IMR-90 (cell line): Measurements from ENCODE around the gene CACNA2D3. TPM values are rescaled to one million over a fixed set of nuclear protein-coding genes. Genes with fewer than 3 reads are reported as not detected.

ENCODE experiments used
- ATAC-seq: fragments of 200-7000 bp; cut with Tn5 transposase; 2 replicates; pipeline ENCODE4 v1.9.1; 2020; ENCODE audit warnings: low read depth, mild to moderate bottlenecking, moderate library complexity
- BruUV-seq: library from RNA; stranded (reverse); fragments of 400-500 nt; replicated peaks from 2 replicates; lab custom pipeline; 2021; lab: Mats Ljungman, UMichigan
- CTCF ChIA-PET: fragments of 300-600 bp; formaldehyde crosslinking; extraction: SDS; loops from one replicate; lab custom pipeline; 2021; ENCODE audit warnings: antibody characterized with exemption; lab: Yijun Ruan, JAX
- POLR2A ChIA-PET: fragments of 300-600 bp; sonication (Branson Sonifier 250); formaldehyde crosslinking; loops from one replicate; lab custom pipeline; 2022; ENCODE audit warnings: antibody characterized with exemption; ENCODE audit not compliant: unreplicated experiment; lab: Charles Lee
- DNase-seq: peaks from one replicate; pipeline ENCODE4 v3.0.0; 2013
- H2AFZ ChIP-seq: replicated peaks from 2 replicates; pipeline ENCODE3; 2013; ENCODE audit warnings: low read length, mild to moderate bottlenecking; ENCODE audit not compliant: poor library complexity
- H2AK5ac ChIP-seq: 2 replicates; pipeline ENCODE4 v1.6.1; 2013; ENCODE audit warnings: low read depth, low read length, inconsistent platforms
- H2AK9ac ChIP-seq: replicated peaks from 2 replicates; pipeline ENCODE3; 2013; ENCODE audit warnings: mild to moderate bottlenecking, low read depth, low read length, moderate library complexity; ENCODE audit not compliant: poor library complexity
- H2BK120ac ChIP-seq: 2 replicates; pipeline ENCODE4 v1.6.1; 2013; ENCODE audit warnings: low read depth, low read length, inconsistent platforms
- H2BK15ac ChIP-seq: 3 replicates; pipeline ENCODE4 v1.6.1; 2013; ENCODE audit warnings: low read depth, low read length, inconsistent platforms
- H2BK20ac ChIP-seq: 2 replicates; pipeline ENCODE4 v1.6.1; 2013; ENCODE audit warnings: low read depth, mild to moderate bottlenecking, inconsistent platforms, low read length, moderate library complexity
- H2BK5ac ChIP-seq: 2 replicates; pipeline ENCODE4 v1.6.1; 2013; ENCODE audit warnings: mild to moderate bottlenecking, low read depth, low read length, inconsistent platforms; ENCODE audit not compliant: poor library complexity, severe bottlenecking
- H3K14ac ChIP-seq: replicated peaks from 2 replicates; pipeline ENCODE4 v1.6.1; 2013; ENCODE audit warnings: low read depth, low read length, inconsistent platforms
- H3K18ac ChIP-seq: 2 replicates; pipeline ENCODE4 v1.6.1; 2013; ENCODE audit warnings: low read depth, low read length, control low read depth
- H3K23ac ChIP-seq: 2 replicates; pipeline ENCODE4 v1.6.1; 2013; ENCODE audit warnings: low read depth, low read length, inconsistent platforms
- H3K27ac ChIP-seq: 2 replicates; pipeline ENCODE4 v1.5.1; 2013; ENCODE audit warnings: mild to moderate bottlenecking, control low read depth, low read length; ENCODE audit not compliant: insufficient read depth
- H3K27me3 ChIP-seq: 2 replicates; pipeline ENCODE4 v1.6.1; 2013; ENCODE audit warnings: low read length; ENCODE audit not compliant: control insufficient read depth, insufficient read depth
- H3K36me3 ChIP-seq: 2 replicates; pipeline ENCODE4 v1.6.1; 2013; ENCODE audit warnings: low read length, mixed read lengths; ENCODE audit not compliant: control insufficient read depth, insufficient read depth
- H3K4ac ChIP-seq: 2 replicates; pipeline ENCODE4 v1.6.1; 2013; ENCODE audit warnings: low read depth, low read length, inconsistent platforms
- H3K4me1 ChIP-seq: 2 replicates; pipeline ENCODE4 v1.6.1; 2013; ENCODE audit warnings: low read length, mixed read lengths; ENCODE audit not compliant: control insufficient read depth, insufficient read depth
- H3K4me2 ChIP-seq: 2 replicates; pipeline ENCODE4 v1.6.1; 2013; ENCODE audit warnings: low read depth, mild to moderate bottlenecking, control low read depth, low read length, moderate library complexity
- H3K4me3 ChIP-seq: 2 replicates; pipeline ENCODE4 v1.5.1; 2013; ENCODE audit warnings: low read depth, mild to moderate bottlenecking, control low read depth, low read length, moderate library complexity; ENCODE audit not compliant: insufficient read depth
- H3K56ac ChIP-seq: 2 replicates; pipeline ENCODE4 v1.6.1; 2013; ENCODE audit warnings: low read length, inconsistent platforms; ENCODE audit not compliant: insufficient read depth; ENCODE audit errors: extremely low read depth
- H3K79me1 ChIP-seq, 2 experiments: 2 replicates each; pipeline ENCODE4 v1.6.1; 2013; ENCODE audit warnings: low read length in 2 of 2, inconsistent platforms in 1 of 2, low read depth in 1 of 2
- H3K9ac ChIP-seq: 2 replicates; pipeline ENCODE4 v1.6.1; 2013; ENCODE audit warnings: low read depth, low read length, control low read depth
- H3K9me1 ChIP-seq: 2 replicates; pipeline ENCODE4 v1.6.1; 2013; ENCODE audit warnings: low read length, inconsistent platforms; ENCODE audit not compliant: insufficient read depth
- H3K9me3 ChIP-seq: 2 replicates; pipeline ENCODE4 v1.6.1; 2013; ENCODE audit warnings: low read length; ENCODE audit not compliant: control insufficient read depth, insufficient read depth
- H4K20me1 ChIP-seq: 2 replicates; pipeline ENCODE4 v1.6.1; 2013; ENCODE audit warnings: low read length, inconsistent platforms; ENCODE audit not compliant: insufficient read depth
- H4K5ac ChIP-seq: 2 replicates; pipeline ENCODE4 v1.6.1; 2013; ENCODE audit warnings: mild to moderate bottlenecking, low read depth, low read length, control low read depth
- H4K8ac ChIP-seq, 2 experiments: 2 replicates each; pipeline ENCODE4 v1.6.1; 2013; ENCODE audit warnings: low read depth in 2 of 2, low read length in 2 of 2, control low read depth in 1 of 2, inconsistent platforms in 1 of 2
- H4K91ac ChIP-seq: 2 replicates; pipeline ENCODE4 v1.6.1; 2013; ENCODE audit warnings: low read depth, low read length, inconsistent platforms; ENCODE audit not compliant: insufficient read depth
- BHLHE40 ChIP-seq: fragments of 150-350 bp; IDR thresholded peaks from 2 replicates; pipeline ENCODE4 v1.6.1; 2016; ENCODE audit warnings: mild to moderate bottlenecking, low read depth, low read length
- CEBPB ChIP-seq: IDR thresholded peaks from 2 replicates; pipeline ENCODE4 v1.6.1; 2012; ENCODE audit warnings: low read depth, low read length, improper control_type of control experiment
- CHD1 ChIP-seq: IDR thresholded peaks from 2 replicates; pipeline ENCODE4 v1.6.1; 2012; ENCODE audit warnings: low read depth, low read length, improper control_type of control experiment
- FOS ChIP-seq: fragments of 150-350 bp; IDR thresholded peaks from 2 replicates; pipeline ENCODE4 v1.6.1; 2016; ENCODE audit warnings: low read depth, low read length
- MAFK ChIP-seq: IDR thresholded peaks from 2 replicates; pipeline ENCODE4 v1.6.1; 2012; ENCODE audit warnings: low read depth, low read length, improper control_type of control experiment
- MAZ ChIP-seq: IDR thresholded peaks from 2 replicates; pipeline ENCODE4 v1.6.1; 2012; ENCODE audit warnings: low read depth, mild to moderate bottlenecking, low read length, improper control_type of control experiment, moderate library complexity, borderline replicate concordance
- MXI1 ChIP-seq: IDR thresholded peaks from 2 replicates; pipeline ENCODE4 v1.6.1; 2012; ENCODE audit warnings: low read depth, mild to moderate bottlenecking, low read length, moderate library complexity, borderline replicate concordance
- NFE2L2 ChIP-seq: fragments of 150-350 bp; IDR thresholded peaks from 2 replicates; pipeline ENCODE4 v1.6.1; 2016; ENCODE audit warnings: low read depth, mild to moderate bottlenecking, low read length
- POLR2A ChIP-seq: IDR thresholded peaks from 2 replicates; pipeline ENCODE4 v1.6.1; 2012; ENCODE audit warnings: mild to moderate bottlenecking, low read depth, low read length
- RAD21 ChIP-seq: IDR thresholded peaks from 2 replicates; pipeline ENCODE4 v1.6.1; 2012; ENCODE audit warnings: low read length, improper control_type of control experiment
- RCOR1 ChIP-seq: IDR thresholded peaks from 2 replicates; pipeline ENCODE4 v1.6.1; 2012; ENCODE audit warnings: mild to moderate bottlenecking, low read length, improper control_type of control experiment; ENCODE audit not compliant: insufficient replicate concordance
- RFX5 ChIP-seq: IDR thresholded peaks from 2 replicates; pipeline ENCODE4 v1.8.0; 2012; ENCODE audit warnings: low read depth, mild to moderate bottlenecking, low read length, moderate library complexity
- SMC3 ChIP-seq: fragments of 150-350 bp; IDR thresholded peaks from 2 replicates; pipeline ENCODE4 v1.6.1; 2016; ENCODE audit warnings: low read depth, mild to moderate bottlenecking, antibody characterized with exemption, low read length, moderate library complexity
- WGBS, 2 experiments: methylation state at CpG; one replicate each; pipeline versions ENCODE4 v1.1.5 to v1.1.7; 2013; ENCODE audit warnings: missing lambda C conversion rate in 2 of 2; ENCODE audit not compliant: insufficient read length in 1 of 2; ENCODE audit errors: extremely low coverage in 2 of 2; 5-methylcytosine and 5-hydroxymethylcytosine counted together
- dilution Hi-C: fragments of 300-500 bp; cut with HindIII; formaldehyde crosslinking; loops from one replicate; pipeline ENCODE4 v1.14.3; 2018; ENCODE audit warnings: low sequenced_read_pairs; ENCODE audit not compliant: unreplicated experiment
- in situ Hi-C: fragments of 300-500 bp; cut with MboI; formaldehyde crosslinking; loops from 3 replicates; pipeline ENCODE4 v1.14.3; 2019; ENCODE audit warnings: low sequenced_read_pairs, inconsistent platforms, mixed read lengths
- intact Hi-C: fragments of 100-400 bp; cut with micrococcal nuclease; formaldehyde crosslinking; loops from 2 replicates; pipeline ENCODE4 v1.10.0; 2022
- polyA plus RNA-seq, 3 experiments: library from polyadenylated mRNA; depleted of rRNA; stranded (reverse); fragments of >200 nt; gene quantifications; 2 replicates each; pipeline ENCODE4 v1.2.3, GENCODE V29; 2012; ENCODE audit warnings: low replicate concordance in 1 of 3
- total RNA-seq: library from RNA; depleted of rRNA; stranded (reverse); fragments of >200 nt; gene quantifications from 2 replicates; pipeline ENCODE4 v1.2.3, GENCODE V29; 2012
- TF ChIP-seq, protein P1 (sequence below): fragments of 150-350 bp; IDR thresholded peaks from 2 replicates; pipeline ENCODE4 v1.6.1; 2016; ENCODE audit warnings: low read depth, mild to moderate bottlenecking, low read length, moderate library complexity, borderline replicate concordance
- TF ChIP-seq, protein P2 (sequence below): fragments of 150-350 bp; IDR thresholded peaks from 2 replicates; pipeline ENCODE4 v1.6.1; 2017; ENCODE audit warnings: mild to moderate bottlenecking, antibody characterized with exemption, low read length, low read depth
- TF ChIP-seq, protein P3 (sequence below): conservative IDR thresholded peaks from 2 replicates; pipeline ENCODE4 v1.5.1; 2012; ENCODE audit warnings: mild to moderate bottlenecking, low read depth, low read length, improper control_type of control experiment

The CACNA2D3 gene
- total and polyA plus RNA-seq, 2 of the 4 experiments (the other 2 are of a cell fraction) = 0.36 to 0.41 TPM

DNA sequence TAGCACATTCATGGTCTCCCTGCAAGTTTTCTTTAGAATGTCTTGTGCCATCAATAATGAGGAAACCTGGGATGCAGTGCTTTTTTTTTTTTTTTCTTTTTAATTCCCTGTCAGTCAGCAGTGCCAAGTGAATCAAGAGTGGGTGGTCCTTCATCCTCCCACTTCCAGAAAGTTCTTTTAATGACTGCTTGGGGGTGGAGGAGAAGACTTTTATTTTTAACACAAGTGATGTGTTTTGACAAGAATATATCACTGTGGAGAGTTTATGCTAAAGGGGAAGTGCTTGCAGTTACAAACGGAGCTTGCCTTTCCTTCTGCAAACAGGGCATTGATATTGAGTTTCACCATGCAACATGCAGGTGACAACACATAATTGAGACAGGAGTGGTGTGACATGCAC, 69.7 kb downstream of the CACNA2D3 start:
- 0% methylated on average over 1 of the region's 1 CpG; no CpG with 5 or more reads in 1 of the 2 experiments for WGBS, 2 experiments
- Histone ChIP-seq H2BK20ac (no peak overlapping the region), H4K20me1 (no peaks in the 10 kb centered on the region), H3K79me1 (no peaks in the 10 kb centered on the region), H4K91ac (no peak overlapping the region), H3K27me3 (no peaks in the 10 kb centered on the region), H3K23ac (no peak overlapping the region), H3K56ac (no peak overlapping the region), H2BK15ac (no peak overlapping the region), H3K4me1 (no peaks in the 10 kb centered on the region), H3K18ac (no peak overlapping the region), H3K4ac (no peak overlapping the region), H3K9me3 (peaks cover 24% of the 10 kb centered on the region), H4K8ac (no peak overlapping the region), H3K27ac (no peak overlapping the region), H3K9me1 (no peaks in the 10 kb centered on the region), H2AK9ac (no peak overlapping the region), H3K4me3 (no peak overlapping the region), H2BK5ac (no peak overlapping the region), H3K14ac (no peak overlapping the region), H4K5ac (no peak overlapping the region), H3K4me2 (no peak overlapping the region), H3K36me3 (no peaks in the 10 kb centered on the region), H2AFZ (no peak overlapping the region), H2BK120ac (no peak overlapping the region), H2AK5ac (no peak overlapping the region), H3K9ac (no peak overlapping the region)
- TF ChIP-seq, protein P1, sequence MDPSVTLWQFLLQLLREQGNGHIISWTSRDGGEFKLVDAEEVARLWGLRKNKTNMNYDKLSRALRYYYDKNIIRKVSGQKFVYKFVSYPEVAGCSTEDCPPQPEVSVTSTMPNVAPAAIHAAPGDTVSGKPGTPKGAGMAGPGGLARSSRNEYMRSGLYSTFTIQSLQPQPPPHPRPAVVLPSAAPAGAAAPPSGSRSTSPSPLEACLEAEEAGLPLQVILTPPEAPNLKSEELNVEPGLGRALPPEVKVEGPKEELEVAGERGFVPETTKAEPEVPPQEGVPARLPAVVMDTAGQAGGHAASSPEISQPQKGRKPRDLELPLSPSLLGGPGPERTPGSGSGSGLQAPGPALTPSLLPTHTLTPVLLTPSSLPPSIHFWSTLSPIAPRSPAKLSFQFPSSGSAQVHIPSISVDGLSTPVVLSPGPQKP = no peak
- TF ChIP-seq FOS (no peak), BHLHE40 (no peak), CEBPB (no peak), POLR2A (no peak), RAD21 (no peak), MAZ (no peak), RCOR1 (no peak), NFE2L2 (no peak), MXI1 (no peak), CHD1 (no peak), RFX5 (no peak), MAFK (no peak), SMC3 (no peak)
- TF ChIP-seq, protein P2, sequence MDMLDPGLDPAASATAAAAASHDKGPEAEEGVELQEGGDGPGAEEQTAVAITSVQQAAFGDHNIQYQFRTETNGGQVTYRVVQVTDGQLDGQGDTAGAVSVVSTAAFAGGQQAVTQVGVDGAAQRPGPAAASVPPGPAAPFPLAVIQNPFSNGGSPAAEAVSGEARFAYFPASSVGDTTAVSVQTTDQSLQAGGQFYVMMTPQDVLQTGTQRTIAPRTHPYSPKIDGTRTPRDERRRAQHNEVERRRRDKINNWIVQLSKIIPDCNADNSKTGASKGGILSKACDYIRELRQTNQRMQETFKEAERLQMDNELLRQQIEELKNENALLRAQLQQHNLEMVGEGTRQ = no peak
- TF ChIP-seq, protein P3, sequence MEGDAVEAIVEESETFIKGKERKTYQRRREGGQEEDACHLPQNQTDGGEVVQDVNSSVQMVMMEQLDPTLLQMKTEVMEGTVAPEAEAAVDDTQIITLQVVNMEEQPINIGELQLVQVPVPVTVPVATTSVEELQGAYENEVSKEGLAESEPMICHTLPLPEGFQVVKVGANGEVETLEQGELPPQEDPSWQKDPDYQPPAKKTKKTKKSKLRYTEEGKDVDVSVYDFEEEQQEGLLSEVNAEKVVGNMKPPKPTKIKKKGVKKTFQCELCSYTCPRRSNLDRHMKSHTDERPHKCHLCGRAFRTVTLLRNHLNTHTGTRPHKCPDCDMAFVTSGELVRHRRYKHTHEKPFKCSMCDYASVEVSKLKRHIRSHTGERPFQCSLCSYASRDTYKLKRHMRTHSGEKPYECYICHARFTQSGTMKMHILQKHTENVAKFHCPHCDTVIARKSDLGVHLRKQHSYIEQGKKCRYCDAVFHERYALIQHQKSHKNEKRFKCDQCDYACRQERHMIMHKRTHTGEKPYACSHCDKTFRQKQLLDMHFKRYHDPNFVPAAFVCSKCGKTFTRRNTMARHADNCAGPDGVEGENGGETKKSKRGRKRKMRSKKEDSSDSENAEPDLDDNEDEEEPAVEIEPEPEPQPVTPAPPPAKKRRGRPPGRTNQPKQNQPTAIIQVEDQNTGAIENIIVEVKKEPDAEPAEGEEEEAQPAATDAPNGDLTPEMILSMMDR = no peak
- CTCF ChIA-PET = no interaction called here
- intact Hi-C loops (no loop called here), in situ Hi-C loops (no loop called here), dilution Hi-C loops (no loop called here)
- BruUV-seq = no TSS peak
- ATAC-seq (no peak), DNase-seq (no peak)
- POLR2A ChIA-PET = no interaction called here
